Body of pancreas (tissue), 4 donors: ENCODE data around the gene ZBTB21. TPM values are rescaled to one million over a fixed set of nuclear protein-coding genes. Genes with fewer than 3 reads are reported as not detected.

Source experiments
- ATAC-seq: fragments of 150-250 bp; one replicate; pipeline ENCODE4 v1.9.1; 2016
- DNase-seq, 4 donors: peaks; one replicate each; pipeline ENCODE4 v3.0.0-alpha.2; 2019
- H3K27ac ChIP-seq, 4 donors: fragments of 200-600 bp; sonication (generic); 1 replicate in 3 of 4; 2 replicates in 1 of 4; pipeline versions ENCODE4 v1.5.1 to v1.6.1; 2016 to 2019; ENCODE audit warnings: mild to moderate bottlenecking in 1 of 4, mixed read lengths in 1 of 4, moderate library complexity in 1 of 4
- H3K27me3 ChIP-seq, 2 donors: fragments of 200-600 bp; sonication (generic); one replicate each; pipeline ENCODE4 v1.6.0; 2016; ENCODE audit warnings: mild to moderate bottlenecking in 1 of 2
- H3K36me3 ChIP-seq, 2 donors: fragments of 200-600 bp; sonication (generic); replicated peaks in 1 of 2; 2 replicates each; pipeline ENCODE4 v1.5.1; 2016; ENCODE audit warnings: low read depth in 2 of 2; ENCODE audit not compliant: insufficient read depth in 1 of 2
- H3K4me1 ChIP-seq: fragments of 200-600 bp; sonication (generic); one replicate; pipeline ENCODE4 v1.6.0; 2016
- H3K4me3 ChIP-seq, 2 donors: fragments of 200-600 bp; sonication (generic); 1 replicate in 1 of 2; 2 replicates in 1 of 2; pipeline ENCODE4 v1.5.1; 2016 to 2019
- H3K9me3 ChIP-seq, 3 donors: fragments of 200-600 bp; sonication (generic); 1 replicate in 2 of 3; 2 replicates in 1 of 3; pipeline ENCODE4 v1.5.1; 2016
- CTCF ChIP-seq, 7 experiments: fragments of 450-650 bp in 4 of 7; fragments of 200-600 bp in 3 of 7; sonication (generic) in 3 of 7; IDR thresholded peaks; one replicate each; pipeline ENCODE4 v1.5.1; 2016 to 2019; ENCODE audit warnings: antibody characterized with exemption in 7 of 7
- POLR2A ChIP-seq, 3 donors: fragments of 450-650 bp; IDR thresholded peaks; one replicate each; pipeline ENCODE4 v1.6.1; 2016; ENCODE audit warnings: antibody characterized with exemption in 3 of 3, mild to moderate bottlenecking in 2 of 3
- WGBS, 2 donors: methylation state at CpG; one replicate each; pipeline ENCODE4 v1.1.5; 2017; 5-methylcytosine and 5-hydroxymethylcytosine counted together
- intact Hi-C: fragments of 100-400 bp; cut with DNase I; formaldehyde crosslinking; loops from one replicate; pipeline ENCODE4 v1.15.1; 2023
- total RNA-seq, 2 donors: library from RNA; depleted of rRNA; stranded (reverse); fragments of >200 nt; gene quantifications; one replicate each; pipeline ENCODE4 v1.1.0, GENCODE V29; 2016

Gene ZBTB21
- total RNA-seq, 2 donors from 2014 or later: 4.2 to 10.2 TPM

- Histone ChIP-seq H3K27ac (no peak overlapping the region), H3K4me1 (no peaks in the 10 kb centered on the region), H3K27me3 (no peaks in the 10 kb centered on the region), H3K4me3 (no peak overlapping the region), H3K36me3 (no peaks in the 10 kb centered on the region), H3K9me3 (no peaks in the 10 kb centered on the region)
- 73 to 74% methylated on average over 5 to 9 of the region's 9 CpGs for WGBS, 2 donors
- intact Hi-C loops: no loop called here
- ATAC-seq (no peak), DNase-seq (no peak)
- TF ChIP-seq CTCF (IDR thresholded peaks at IDR 0.05) (no peak), POLR2A (IDR thresholded peaks at IDR 0.05) (no peak)
These were observed 18.7 kb upstream of the ZBTB21 start for GRCh38 chr21:42028766-42029425.

DNA sequence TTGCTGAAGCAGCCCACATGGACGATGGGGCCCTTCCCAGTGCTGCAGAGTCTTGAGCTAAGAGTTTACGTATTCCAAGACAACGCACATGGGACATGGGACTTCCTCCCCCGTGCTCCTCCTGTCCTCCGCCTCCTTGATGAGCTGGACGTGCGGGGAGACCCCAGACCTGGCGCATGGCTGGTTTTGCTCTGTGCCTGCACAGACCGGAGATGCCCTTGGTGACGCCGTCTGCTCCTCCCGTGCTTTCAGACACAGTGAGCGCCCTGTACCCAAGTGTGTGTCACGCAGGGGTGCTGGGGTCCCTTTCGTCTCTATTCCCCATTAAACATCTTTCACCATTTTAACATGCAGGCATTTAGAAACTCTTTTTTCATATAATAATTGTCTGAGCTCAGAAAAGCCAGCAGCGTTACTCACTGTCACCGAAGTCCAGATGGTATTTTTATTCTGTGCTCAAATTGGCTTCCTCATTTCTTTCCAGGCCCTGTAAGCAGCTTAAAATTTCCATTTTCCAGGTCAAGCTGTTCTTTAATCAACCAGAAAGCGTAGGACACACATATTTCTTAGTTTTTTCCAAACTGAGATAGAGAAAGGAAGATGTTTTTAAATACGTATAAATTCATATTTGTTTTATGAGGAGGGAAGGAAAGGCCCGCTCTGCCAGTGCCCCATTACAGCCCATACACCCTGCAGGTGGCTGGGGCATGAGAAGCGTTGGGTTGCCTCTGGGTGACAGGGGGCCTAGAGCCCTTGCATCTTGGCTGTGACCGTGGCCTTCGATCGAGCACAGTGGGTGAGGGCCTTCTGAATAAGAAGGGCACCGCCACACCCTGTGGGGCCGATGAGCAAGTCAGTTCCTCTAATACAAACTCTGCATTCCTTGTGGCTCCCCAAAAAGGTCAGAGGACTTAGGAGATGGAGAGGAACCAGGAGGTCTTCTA, 17.9 kb upstream of the ZBTB21 start:
- no peaks in the 10 kb centered on the region for H3K36me3 ChIP-seq
- ATAC-seq (no peak), DNase-seq (no peak)
- intact Hi-C loops: no loop called here
- no peaks in the 10 kb centered on the region for H3K27me3 ChIP-seq
- no peak for TF ChIP-seq POLR2A (IDR thresholded peaks at IDR 0.05)
- TF ChIP-seq CTCF (IDR thresholded peaks at IDR 0.05): no peak
- 77 to 80% methylated on average over 26 of the region's 26 CpGs for WGBS, 2 donors
- H3K9me3 ChIP-seq: no peaks in the 10 kb centered on the region
- no peak overlapping the region for H3K4me3 ChIP-seq
- no peaks in the 10 kb centered on the region for H3K4me1 ChIP-seq
- H3K27ac ChIP-seq: no peak overlapping the region

GRCh38 chr21:42027085-42027821, 17.1 kb upstream of the ZBTB21 start:
- ATAC-seq: no peak
- no peaks in the 10 kb centered on the region for H3K27me3 ChIP-seq
- no peak for TF ChIP-seq POLR2A (IDR thresholded peaks at IDR 0.05)
- no peak for TF ChIP-seq CTCF (IDR thresholded peaks at IDR 0.05)
- no peak overlapping the region for H3K27ac ChIP-seq
- no peaks in the 10 kb centered on the region for H3K9me3 ChIP-seq
- H3K4me3 ChIP-seq: no peak overlapping the region
- no peaks in the 10 kb centered on the region for H3K4me1 ChIP-seq
- intact Hi-C loops: no loop called here
- WGBS, 2 donors: 84 to 89% methylated on average over 6 of the region's 6 CpGs
- no peak for DNase-seq
- H3K36me3 ChIP-seq: no peaks in the 10 kb centered on the region

DNA sequence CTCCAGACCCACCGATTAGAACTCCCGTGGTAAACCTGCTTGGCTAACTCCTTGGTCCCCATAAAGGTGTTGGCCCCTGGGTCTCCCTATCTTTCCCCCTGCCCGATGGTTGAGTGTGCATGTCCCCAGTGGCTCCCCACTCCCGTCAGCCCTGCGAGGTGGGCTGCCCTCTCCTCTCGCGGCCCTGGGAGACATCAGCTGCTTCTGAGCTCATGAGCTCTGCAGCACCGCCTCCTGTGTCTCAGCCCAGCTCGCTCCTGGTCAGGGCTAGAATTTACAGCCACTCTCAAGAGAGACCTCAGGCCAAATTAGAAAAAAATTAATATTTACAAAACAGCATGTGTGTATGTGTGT, 15.9 kb upstream of the ZBTB21 start:
- DNase-seq (no peak), ATAC-seq (no peak)
- WGBS, 2 donors: 51 to 65% methylated on average over 9 of the region's 9 CpGs
- Histone ChIP-seq H3K27me3 (no peaks in the 10 kb centered on the region), H3K4me3 (no peak overlapping the region), H3K36me3 (no peaks in the 10 kb centered on the region), H3K27ac (no peak overlapping the region), H3K9me3 (no peaks in the 10 kb centered on the region), H3K4me1 (no peaks in the 10 kb centered on the region)
- intact Hi-C loops: no loop called here
- TF ChIP-seq CTCF (IDR thresholded peaks at IDR 0.05) (no peak), POLR2A (IDR thresholded peaks at IDR 0.05) (no peak)
